ENCODE results near the gene MED12L. TPM values are rescaled to one million over a fixed set of nuclear protein-coding genes. Genes with fewer than 3 reads are reported as not detected.

Gene MED12L
- total RNA-seq, 2 experiments from 2014 or later = 2.9 to 3.4 TPM

- Mint-ChIP-seq H3K27me3 (no peaks in the 10 kb centered on the region), H3K4me3 (no peak overlapping the region)
- ATAC-seq = no peak
Measured at GRCh38 chr3:151214459-151214858, 129.0 kb downstream of the MED12L start.

GRCh38 chr3:151216641-151217607, 131.5 kb downstream of the MED12L start:
- DNase-seq (no peak), ATAC-seq (peak; percentile 41)
- no peak for TF ChIP-seq CTCF (IDR thresholded peaks at IDR 0.05)
- ChIA-PET CTCF (interaction anchor here (0.8 to 3.6 kb wide), 11 partner anchors 9 to 66 kb away, joined by 3 to 29 read pairs (median 4); partner anchors contain the start of gene P2RY14), POLR2A (interaction anchor here (1.1 to 1.4 kb wide), 2 partner anchors 9 to 14 kb away, joined by 3 to 4 read pairs; partner anchors contain the start of gene GPR171)
- Mint-ChIP-seq H3K27me3 (no peaks in the 10 kb centered on the region), H3K4me1 (ENCODE audit: low read depth) (peaks cover 18% of the 10 kb centered on the region), H3K4me3 (no peak overlapping the region), H3K27ac (no peak overlapping the region), H3K9me3 (peaks cover 6% of the 10 kb centered on the region), H3K36me3 (ENCODE audit: low read depth) (peaks cover 13% of the 10 kb centered on the region)
- intact Hi-C loops (cut with micrococcal nuclease) = no loop called here

More at GRCh38 chr3:151214459-151214858, 129.0 kb downstream of the MED12L start:
- DNase-seq = no peak
- ChIA-PET POLR2A (interaction anchor here (0.6 to 0.7 kb wide), 2 partner anchors 13 to 65 kb away, joined by 3 read pairs; no protein-coding TSS in a partner anchor), CTCF (interaction anchor here (0.7 to 10.9 kb wide), 4 partner anchors 12 to 61 kb away, joined by 3 to 82 read pairs (median 4); no protein-coding TSS in a partner anchor)
- Mint-ChIP-seq H3K9me3 (no peaks in the 10 kb centered on the region), H3K27ac (no peak overlapping the region), H3K4me1 (ENCODE audit: low read depth) (peaks cover 36% of the 10 kb centered on the region), H3K36me3 (ENCODE audit: low read depth) (no peaks in the 10 kb centered on the region)
- intact Hi-C loops (cut with micrococcal nuclease) = no loop called here
- TF ChIP-seq CTCF (IDR thresholded peaks at IDR 0.05) = no peak

- intact Hi-C loops (cut with micrococcal nuclease) = no loop called here
- H3K9me3 Mint-ChIP-seq = peaks cover 16% of the 10 kb centered on the region
- no peak for TF ChIP-seq CTCF (IDR thresholded peaks at IDR 0.05)
- H3K27ac Mint-ChIP-seq = no peak overlapping the region
- ATAC-seq (no peak), DNase-seq (no peak)
- H3K36me3 Mint-ChIP-seq (ENCODE audit: low read depth) = peaks cover 20% of the 10 kb centered on the region
- no peaks in the 10 kb centered on the region for H3K27me3 Mint-ChIP-seq
- no peak overlapping the region for H3K4me3 Mint-ChIP-seq
- peaks cover 17% of the 10 kb centered on the region for H3K4me1 Mint-ChIP-seq (ENCODE audit: low read depth)
- ChIA-PET POLR2A (interaction anchor here (0.8 kb wide), 1 partner anchor 11 kb away, joined by 3 read pairs; no protein-coding TSS in a partner anchor), CTCF (interaction anchor here (0.8 to 3.6 kb wide), 10 partner anchors 10 to 712 kb away, joined by 3 to 29 read pairs (median 4); partner anchors contain the start of gene P2RY14)
Measured at GRCh38 chr3:151218136-151218535, 132.7 kb downstream of the MED12L start.

GRCh38 chr3:151219056-151219455, 133.6 kb downstream of the MED12L start:
- Mint-ChIP-seq H3K27ac (no peak overlapping the region), H3K4me1 (ENCODE audit: low read depth) (peaks cover 13% of the 10 kb centered on the region), H3K4me3 (no peak overlapping the region), H3K9me3 (peaks cover 16% of the 10 kb centered on the region), H3K36me3 (ENCODE audit: low read depth) (peaks cover 20% of the 10 kb centered on the region), H3K27me3 (no peaks in the 10 kb centered on the region)
- POLR2A ChIA-PET = interaction anchor here (0.6 kb wide), 1 partner anchor 612 kb away, joined by 4 read pairs; no protein-coding TSS in a partner anchor
- CTCF ChIA-PET = interaction anchor here (0.8 to 3.6 kb wide), 3 partner anchors 9 to 60 kb away, joined by 3 to 29 read pairs (median 3); no protein-coding TSS in a partner anchor
- ATAC-seq = peak; percentile 78
- no peak for DNase-seq
- no peak for TF ChIP-seq CTCF (IDR thresholded peaks at IDR 0.05)
- intact Hi-C loops (cut with micrococcal nuclease) = no loop called here
